B cell (primary cell): ENCODE results near the gene SLIT3.
"Not testable (repeated sequence)": the region's sequence is repeated elsewhere in the genome, so short reads cannot be mapped to it uniquely, and the experiment has no call there.

Experiments
- EZH2 ChIP-seq: IDR thresholded peaks from 2 replicates; pipeline ENCODE4 v1.6.1; 2012; ENCODE audit warnings: borderline replicate concordance, low read depth, mild to moderate bottlenecking, moderate library complexity, low read length; ENCODE audit not compliant: insufficient read depth, poor library complexity, severe bottlenecking
- TF ChIP-seq, protein P1 (sequence below): fragments of 200-600 bp; IDR thresholded peaks from one replicate; pipeline ENCODE4 v1.8.0; 2022; ENCODE audit warnings: antibody characterized with exemption, mild to moderate bottlenecking

DNA sequence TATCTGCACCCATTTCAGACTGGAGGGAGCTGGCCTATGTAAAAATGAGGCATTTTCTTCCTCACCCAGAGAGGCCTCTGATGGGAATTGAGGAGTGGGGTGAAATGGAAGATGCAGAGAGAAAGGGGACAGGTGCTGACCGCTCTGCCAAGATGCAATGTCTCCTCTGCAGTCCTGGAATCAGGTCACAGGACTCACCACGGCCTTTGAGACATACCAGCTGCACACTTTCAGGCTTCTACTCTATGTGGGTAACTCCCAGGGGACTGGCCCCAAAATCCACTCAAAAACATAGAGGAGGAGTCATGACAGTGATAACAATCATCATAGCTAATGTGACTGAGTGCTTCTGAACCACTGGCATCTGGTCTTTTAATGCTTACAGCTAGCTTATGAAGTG is 558.6 kb downstream of the SLIT3 start:
- not testable (repeated sequence) for TF ChIP-seq EZH2
- TF ChIP-seq, protein P1, sequence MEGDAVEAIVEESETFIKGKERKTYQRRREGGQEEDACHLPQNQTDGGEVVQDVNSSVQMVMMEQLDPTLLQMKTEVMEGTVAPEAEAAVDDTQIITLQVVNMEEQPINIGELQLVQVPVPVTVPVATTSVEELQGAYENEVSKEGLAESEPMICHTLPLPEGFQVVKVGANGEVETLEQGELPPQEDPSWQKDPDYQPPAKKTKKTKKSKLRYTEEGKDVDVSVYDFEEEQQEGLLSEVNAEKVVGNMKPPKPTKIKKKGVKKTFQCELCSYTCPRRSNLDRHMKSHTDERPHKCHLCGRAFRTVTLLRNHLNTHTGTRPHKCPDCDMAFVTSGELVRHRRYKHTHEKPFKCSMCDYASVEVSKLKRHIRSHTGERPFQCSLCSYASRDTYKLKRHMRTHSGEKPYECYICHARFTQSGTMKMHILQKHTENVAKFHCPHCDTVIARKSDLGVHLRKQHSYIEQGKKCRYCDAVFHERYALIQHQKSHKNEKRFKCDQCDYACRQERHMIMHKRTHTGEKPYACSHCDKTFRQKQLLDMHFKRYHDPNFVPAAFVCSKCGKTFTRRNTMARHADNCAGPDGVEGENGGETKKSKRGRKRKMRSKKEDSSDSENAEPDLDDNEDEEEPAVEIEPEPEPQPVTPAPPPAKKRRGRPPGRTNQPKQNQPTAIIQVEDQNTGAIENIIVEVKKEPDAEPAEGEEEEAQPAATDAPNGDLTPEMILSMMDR = not testable (repeated sequence)
